22Rv1 (cell line): Measurements from ENCODE around the gene ALKBH8.
A peak's percentile ranks its signal among the peaks of the same experiment; 100 is the strongest.

ENCODE experiments used
- H3K27ac ChIP-seq: fragments of 450-650 bp; 2 replicates; pipeline ENCODE4 v1.5.1; 2017
- CTCF ChIP-seq: fragments of 450-650 bp; IDR thresholded peaks from 2 replicates; pipeline ENCODE4 v1.5.1; 2017; ENCODE audit warnings: mild to moderate bottlenecking
- ZFX ChIP-seq: fragments of 450-650 bp; IDR thresholded peaks from 2 replicates; pipeline ENCODE4 v1.6.1; 2017; ENCODE audit warnings: antibody characterized with exemption, borderline replicate concordance

Gene ALKBH8

GRCh38 chr11:107565219-107565937 is at the start of gene ALKBH8:
ALKBH8 (minus strand) TSS chr11:107565735; CDS start chr11:107560893, 4,842 bp downstream.
- peak within 1 kb of the TSS; percentile 91 for H3K27ac ChIP-seq
- TF ChIP-seq CTCF (no peak), ZFX (no peak)

GRCh38 chr11:107612445-107612844 is 46.9 kb upstream of the ALKBH8 start:
- TF ChIP-seq CTCF (no peak), ZFX (no peak)

GRCh38 chr11:107609400-107610218 is 44.1 kb upstream of the ALKBH8 start:
- TF ChIP-seq ZFX, result no peak
- no peak for TF ChIP-seq CTCF
- H3K27ac ChIP-seq, result no peak overlapping the region

More at GRCh38 chr11:107612445-107612844, 46.9 kb upstream of the ALKBH8 start:
- no peak overlapping the region for H3K27ac ChIP-seq

GRCh38 chr11:107608809-107609208 is 43.3 kb upstream of the ALKBH8 start:
- no peak overlapping the region for H3K27ac ChIP-seq
- TF ChIP-seq CTCF (no peak), ZFX (no peak)

- TF ChIP-seq CTCF, result peak; percentile 12; the same call in 1 of the 2 replicates
- no peak for TF ChIP-seq ZFX
- no peak overlapping the region for H3K27ac ChIP-seq
Measured at GRCh38 chr11:107606141-107606540, 40.6 kb upstream of the ALKBH8 start.

- no peak overlapping the region for H3K27ac ChIP-seq
- TF ChIP-seq CTCF (0 out of 2 replicates have a peak, but pooled peaks have one; percentile 5), ZFX (no peak)
Measured at GRCh38 chr11:107605061-107606006, 39.8 kb upstream of the ALKBH8 start.
